Lower leg skin (tissue), 3 donors: ENCODE data around the gene CPEB2.

Source experiments
- CTCF ChIP-seq, 3 donors: fragments of 450-650 bp; IDR thresholded peaks; one replicate each; pipeline ENCODE4 v1.5.1; 2016; ENCODE audit warnings: antibody characterized with exemption in 3 of 3, mild to moderate bottlenecking in 3 of 3, moderate library complexity in 2 of 3
- POLR2A ChIP-seq, 2 donors: fragments of 450-650 bp; IDR thresholded peaks; one replicate each; pipeline ENCODE4 v1.6.1; 2016 to 2017; ENCODE audit warnings: antibody characterized with exemption in 2 of 2, mild to moderate bottlenecking in 1 of 2, moderate library complexity in 1 of 2

DNA sequence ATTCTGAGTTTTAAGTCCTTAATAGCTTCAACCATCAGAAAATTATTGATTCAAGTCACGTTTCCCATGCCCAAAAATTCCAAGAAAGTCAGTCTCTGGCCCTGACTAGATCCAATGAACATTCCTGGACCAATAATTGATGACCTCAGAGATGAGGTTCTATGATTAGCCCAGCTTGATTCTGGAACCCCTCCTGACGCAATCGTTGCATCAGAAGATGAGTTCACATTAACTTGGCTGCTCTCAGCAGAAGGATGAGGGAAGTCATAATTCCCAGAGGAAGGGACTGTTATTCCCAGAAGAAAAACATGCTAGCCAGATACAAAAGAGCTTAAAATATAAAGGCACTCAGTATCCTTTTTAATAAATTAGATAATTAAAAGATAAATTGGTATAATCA lies 34.3 kb upstream of the CPEB2 start:
- TF ChIP-seq CTCF (IDR thresholded peaks at IDR 0.05): no peak
- no peak for TF ChIP-seq POLR2A (IDR thresholded peaks at IDR 0.05)
